ENCODE measurements around the gene CTU2.

Gene CTU2

DNA sequence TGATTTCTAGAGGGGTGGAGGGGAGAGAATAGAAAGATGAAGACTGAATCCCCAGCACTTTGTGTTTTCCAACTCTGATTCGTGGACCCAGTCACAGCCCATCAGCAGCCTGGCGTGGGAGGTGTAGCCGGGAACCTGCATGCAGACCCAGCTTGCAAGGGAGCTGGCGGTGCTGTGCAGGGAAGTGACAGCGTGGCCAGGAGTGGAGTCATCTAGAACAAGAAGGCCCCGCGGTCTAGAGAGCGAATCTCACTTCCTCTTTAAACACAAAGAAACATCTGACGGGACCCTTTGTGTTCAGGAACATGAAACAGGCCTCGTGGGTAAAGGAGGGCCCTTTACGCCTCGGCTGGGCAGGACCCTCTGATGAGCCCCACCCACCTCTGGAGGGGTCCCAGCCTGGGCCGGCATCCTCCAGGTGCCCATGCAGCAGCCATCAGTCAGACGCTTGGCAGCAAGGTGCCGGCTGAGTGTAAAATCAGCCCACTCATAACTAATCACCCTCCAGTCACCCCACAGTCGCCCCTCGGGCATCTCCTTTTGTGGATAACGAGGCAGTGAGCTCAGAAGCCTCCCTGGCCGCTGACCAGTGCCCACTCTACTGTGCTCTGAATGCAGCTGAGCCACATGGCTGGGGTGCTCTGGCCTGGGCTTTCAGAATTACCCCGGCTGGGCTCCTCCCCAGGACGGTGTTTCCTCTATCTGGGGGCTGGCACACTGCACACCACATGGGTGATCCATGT lies 24.4 kb upstream of the CTU2 start:
- peak; percentile 62 for DNase-seq (ENCODE audit: low spot score)

DNA sequence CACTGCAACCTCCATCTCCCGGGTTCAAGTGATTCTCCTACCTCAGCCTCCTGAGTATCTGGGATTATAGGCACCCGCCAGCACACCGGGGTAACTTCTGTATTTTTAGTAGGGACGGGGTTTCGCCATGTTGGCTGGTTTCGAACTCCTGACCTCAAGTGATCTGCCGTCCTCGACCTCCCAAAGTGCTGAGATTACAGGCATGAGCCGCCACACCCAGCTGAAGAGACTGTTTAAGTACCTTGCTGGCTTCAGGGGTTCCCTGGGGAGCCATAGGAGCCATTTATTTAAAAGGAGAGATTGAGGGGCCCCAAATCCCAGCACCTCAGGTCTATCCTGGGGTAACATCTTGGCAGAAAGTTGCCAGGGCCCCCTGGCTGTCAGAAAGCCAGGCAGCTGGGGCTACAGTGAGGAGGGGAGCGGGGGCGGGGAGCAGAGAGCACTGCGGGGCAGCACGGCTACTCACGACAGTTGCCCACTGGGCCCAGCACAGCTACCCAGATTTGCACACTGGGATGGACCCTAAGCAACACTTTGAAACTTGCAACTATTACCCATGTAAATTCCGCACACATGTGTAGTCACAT lies 21.6 kb upstream of the CTU2 start:
- DNase-seq (ENCODE audit: low spot score): no peak

DNA sequence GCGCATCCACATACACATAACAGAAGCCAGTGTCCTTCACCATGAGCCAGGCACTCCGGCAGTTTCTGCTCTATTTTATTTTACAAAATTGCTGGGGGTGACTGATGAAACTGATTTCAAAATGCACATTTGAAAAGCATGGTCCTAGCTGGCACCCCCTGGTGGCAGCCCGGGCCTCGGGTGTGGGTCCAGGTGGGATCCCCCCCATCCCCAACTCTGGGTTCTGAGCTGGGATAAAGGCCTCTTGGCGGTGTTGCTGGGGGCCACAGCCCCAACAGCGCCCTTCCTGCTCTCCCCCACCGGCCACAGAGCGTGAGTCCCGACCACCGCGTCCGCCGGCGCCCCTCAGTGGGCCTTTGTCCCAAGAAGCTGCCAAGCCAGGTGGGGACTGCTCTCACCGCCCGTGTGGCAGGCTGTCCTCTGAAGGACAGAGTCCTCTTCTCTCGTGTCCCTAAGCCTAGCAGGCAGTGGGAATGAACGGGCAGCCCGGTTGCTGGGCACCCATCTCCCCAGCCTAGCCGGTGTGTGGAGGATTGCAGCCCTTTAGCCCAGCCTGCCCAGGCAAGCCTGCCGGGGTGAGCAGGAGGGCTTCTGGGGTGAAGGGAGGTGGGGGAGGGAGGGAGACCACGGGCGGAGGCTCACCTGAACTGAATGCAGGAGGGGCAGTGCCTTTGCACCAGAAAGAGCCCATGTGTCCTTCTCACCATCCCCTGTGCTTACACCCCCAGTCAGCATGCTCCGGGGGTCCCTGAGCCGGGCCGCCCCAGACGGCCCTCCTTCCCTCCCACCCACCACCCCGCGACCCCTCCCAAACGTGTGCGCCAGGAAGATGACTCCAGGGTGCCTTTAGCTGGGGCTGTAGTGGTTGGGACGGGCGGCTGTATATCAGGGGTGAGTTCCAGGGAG lies 20.9 kb upstream of the CTU2 start:
- no peak for DNase-seq (ENCODE audit: low spot score)

- DNase-seq (ENCODE audit: low spot score): no peak
Observed at GRCh38 chr16:88686062-88686438, 20.3 kb upstream of the CTU2 start.

DNA sequence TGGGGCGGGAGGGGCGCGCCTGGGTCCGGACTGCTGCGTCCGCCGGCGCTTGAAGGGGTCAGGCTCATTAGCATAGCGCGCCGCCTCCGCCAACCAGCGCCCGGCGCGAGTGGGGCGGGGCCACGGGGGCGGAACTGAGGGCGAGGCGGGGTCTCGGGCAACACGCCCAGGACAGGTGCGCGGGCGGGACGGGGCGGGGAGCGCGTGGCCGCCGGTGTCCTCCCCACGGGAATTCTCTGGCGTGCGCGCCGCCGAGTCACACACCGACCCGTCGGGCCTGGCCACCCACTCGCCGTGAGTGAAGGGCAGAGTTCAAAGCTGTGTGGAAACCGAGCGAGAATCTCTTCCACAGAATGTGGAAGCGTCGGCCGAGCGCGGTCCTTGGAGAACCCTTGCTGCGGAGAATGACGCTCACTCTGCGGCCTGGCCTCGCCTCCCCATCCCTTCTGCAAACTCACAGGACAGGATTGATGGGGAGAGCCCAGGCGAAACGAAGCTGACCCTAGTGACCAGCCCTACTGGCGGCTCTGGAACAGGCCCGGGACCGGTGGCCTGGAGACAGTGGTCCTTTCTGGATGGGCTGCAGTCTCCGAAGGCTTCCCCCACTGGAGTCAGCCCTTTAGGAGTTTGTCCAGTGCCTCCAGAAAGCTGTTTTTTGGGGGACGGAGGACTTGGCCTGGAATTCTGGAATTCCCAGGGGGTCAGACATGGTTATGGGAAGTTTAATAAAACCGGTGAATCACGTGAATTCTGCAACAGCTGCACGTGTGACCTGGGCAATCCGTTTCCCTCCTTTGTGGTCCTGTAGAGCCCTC lies 19.7 kb upstream of the CTU2 start, which contains the start of gene SNAI3:
Gene SNAI3 (minus strand): TSS at position 69 of the 815 bp plus-strand sequence. CDS start 101 bp downstream, outside the sequence.
- DNase-seq (ENCODE audit: low spot score): no peak

DNA sequence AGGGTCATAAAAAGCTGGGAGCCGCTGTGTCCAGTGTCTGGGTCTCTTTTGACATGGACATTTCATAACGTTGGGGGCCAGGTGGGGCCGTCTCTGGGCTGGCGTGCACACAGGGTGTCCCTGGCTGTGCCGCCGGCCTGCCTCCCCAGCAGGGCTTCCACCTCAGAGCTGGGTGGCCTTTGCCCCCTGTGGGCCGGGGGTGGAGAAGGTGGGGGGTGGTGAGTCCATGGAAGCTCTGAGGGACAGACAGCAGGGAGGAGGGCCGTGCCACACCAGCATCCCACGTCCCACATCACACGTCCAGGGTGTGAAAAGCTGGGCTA lies 19.1 kb upstream of the CTU2 start:
- DNase-seq (ENCODE audit: low spot score): no peak

GRCh38 chr16:88687676-88688012 lies 18.7 kb upstream of the CTU2 start:
- no peak for DNase-seq (ENCODE audit: low spot score)

DNA sequence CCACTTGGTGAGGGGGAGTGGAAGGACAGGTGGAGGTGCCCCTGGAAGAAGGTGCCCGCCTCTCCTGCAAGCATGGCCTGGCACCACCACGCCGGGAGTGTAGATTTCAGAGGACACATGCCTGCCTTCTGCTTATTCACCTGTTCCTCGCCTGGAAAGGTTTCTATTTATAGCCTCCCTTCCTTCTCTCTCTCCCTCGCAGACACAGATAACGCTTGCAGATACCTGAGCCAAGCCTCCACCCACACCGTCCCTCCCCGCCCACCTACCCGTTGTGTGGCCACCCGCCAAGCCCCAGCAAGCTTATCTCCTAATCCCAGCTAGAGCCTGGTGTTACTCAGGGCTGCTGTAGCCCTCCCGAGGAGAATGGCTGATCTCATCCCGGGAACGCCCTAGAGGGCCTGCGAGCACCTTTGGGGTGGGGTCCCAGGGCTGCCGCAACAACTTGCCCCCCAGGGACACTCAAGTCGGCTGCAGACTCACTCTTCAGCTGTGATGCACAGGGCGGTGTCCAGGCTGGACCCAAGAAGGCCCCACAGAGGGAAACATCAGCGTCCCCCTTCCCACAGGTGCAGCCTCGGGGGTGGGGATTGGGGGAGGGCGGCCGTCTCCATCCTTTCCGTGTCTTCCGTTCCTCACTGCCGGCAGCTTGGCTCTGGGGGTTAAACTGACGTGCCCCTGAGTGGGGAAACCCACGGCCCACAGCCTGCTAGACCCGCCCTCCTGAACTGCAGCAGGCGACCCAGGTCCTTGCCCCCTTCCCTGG lies 18.1 kb upstream of the CTU2 start:
- no peak for DNase-seq (ENCODE audit: low spot score)

GRCh38 chr16:88690341-88691128 lies 15.8 kb upstream of the CTU2 start:
- no peak for DNase-seq (ENCODE audit: low spot score)

- no peak for DNase-seq (ENCODE audit: low spot score)
Observed at GRCh38 chr16:88691129-88691813, 15.0 kb upstream of the CTU2 start.

DNA sequence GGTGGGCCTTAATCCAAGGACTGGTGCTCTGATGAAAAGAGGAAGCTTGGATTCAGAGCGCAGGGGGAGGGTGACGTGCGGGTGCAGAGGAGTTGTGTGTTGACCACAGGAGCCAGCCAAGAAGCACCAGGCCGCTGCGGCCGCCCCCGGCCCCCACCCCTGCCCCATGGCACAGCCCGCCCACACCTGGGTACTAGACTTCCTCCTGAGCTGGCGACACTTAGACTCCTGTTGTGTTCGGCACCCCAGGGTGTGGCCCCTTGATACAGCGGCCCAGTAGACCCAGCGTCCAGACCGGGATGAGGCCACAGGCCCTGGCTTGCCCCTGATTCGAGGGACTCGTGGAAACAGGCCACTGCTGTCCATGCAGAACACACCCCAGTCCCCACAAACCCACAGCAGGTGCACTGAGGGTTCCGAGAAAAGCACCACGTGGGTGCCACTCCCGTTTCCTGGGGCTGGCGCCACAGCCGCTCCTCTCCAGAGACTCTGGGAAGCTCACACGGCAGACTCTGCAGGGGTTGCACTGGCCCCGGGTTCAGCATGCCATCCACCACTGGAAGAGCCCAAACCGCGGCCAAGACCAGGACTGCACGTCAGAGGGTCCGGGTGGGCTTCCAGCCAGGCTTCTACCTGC lies 14.3 kb upstream of the CTU2 start:
- DNase-seq (ENCODE audit: low spot score): no peak

- no peak for DNase-seq (ENCODE audit: low spot score)
Observed at GRCh38 chr16:88692861-88693260, 13.4 kb upstream of the CTU2 start.

- DNase-seq (ENCODE audit: low spot score): no peak
Observed at GRCh38 chr16:88693420-88694177, 12.7 kb upstream of the CTU2 start.

GRCh38 chr16:88694221-88695087 lies 11.8 kb upstream of the CTU2 start:
- DNase-seq (ENCODE audit: low spot score): no peak

- no peak for DNase-seq (ENCODE audit: low spot score)
Observed at GRCh38 chr16:88695218-88695617, 11.1 kb upstream of the CTU2 start.

DNA sequence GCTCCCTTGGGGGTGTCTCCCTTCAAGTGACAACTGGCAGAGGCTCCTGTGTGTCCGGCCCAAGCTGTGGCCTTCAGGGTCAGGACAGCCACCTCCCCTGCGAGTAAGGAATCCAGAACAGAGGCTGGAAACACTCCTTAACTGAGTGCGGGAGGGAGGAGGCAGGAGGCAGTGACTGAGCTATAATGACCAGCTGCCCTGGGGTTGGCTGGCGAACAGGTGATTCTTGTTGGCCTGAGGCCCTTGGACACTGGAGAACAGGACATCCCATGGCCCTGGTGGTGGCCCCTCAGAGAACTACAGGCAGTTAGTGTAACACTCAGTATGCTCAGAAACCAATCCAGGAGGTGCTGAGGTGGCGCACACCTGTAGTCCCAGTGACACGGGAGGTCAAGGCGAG lies 10.6 kb upstream of the CTU2 start:
- no peak for DNase-seq (ENCODE audit: low spot score)

- no peak for DNase-seq (ENCODE audit: low spot score)
Observed at GRCh38 chr16:88696441-88696840, 9.9 kb upstream of the CTU2 start.

All from putamen (tissue), 1 donor.